K562 (cell line): ENCODE measurements around the gene SLC30A3. TPM values are rescaled to one million over a fixed set of nuclear protein-coding genes. Genes with fewer than 3 reads are reported as not detected.

ENCODE experiments used
- ATAC-seq: fragments of 200-7000 bp; cut with Tn5 transposase; 3 replicates; pipeline ENCODE4 v1.9.1; 2020; ENCODE audit warnings: moderate library complexity
- BruUV-seq: library from RNA; stranded (reverse); fragments of 400-500 nt; replicated peaks from 2 replicates; lab custom pipeline; 2021; lab: Mats Ljungman, UMichigan
- CTCF ChIA-PET: fragments of 300-600 bp; formaldehyde crosslinking; extraction: SDS; loops from one replicate; lab custom pipeline; 2021; ENCODE audit warnings: low intra/inter-chr PET ratio; lab: Yijun Ruan, JAX
- POLR2A ChIA-PET: fragments of 300-600, 350-650 bp; sonication (Branson Sonifier 250); formaldehyde crosslinking; extraction: SDS; loops from one replicate; lab custom pipeline; 2021; ENCODE audit warnings: antibody characterized with exemption, inconsistent platforms; lab: Yijun Ruan, JAX
- DNase-seq, 4 experiments: peaks; one replicate each; pipeline versions ENCODE4 v3.0.0 to v3.0.0-alpha.2; 2011 to 2018; ENCODE audit warnings: low spot score in 3 of 4, mixed read lengths in 3 of 4; ENCODE audit errors: extremely low read depth in 1 of 4
- FAIRE-seq: peaks from 2 replicates; lab custom pipeline; 2011; peaks lifted over from hg19 to GRCh38; lab: Jason Lieb, UNC
- H2AFZ ChIP-seq: 2 replicates; pipeline ENCODE4 v1.6.0; 2011; ENCODE audit warnings: low read depth, low read length, control low read depth, inconsistent platforms
- H3K27ac ChIP-seq: fragments of 200-600 bp; 3 replicates; pipeline ENCODE4 v1.8.0; 2011; ENCODE audit warnings: low read depth, mild to moderate bottlenecking, control low read depth, inconsistent platforms, low read length, moderate library complexity, mixed read lengths; ENCODE audit errors: extremely low read depth
- H3K27me3 ChIP-seq, 2 experiments: fragments of 300-600 bp in 1 of 2; 2 replicates in 1 of 2; 3 replicates in 1 of 2; pipeline versions ENCODE4 v1.6.0 to v1.8.0; 2011; ENCODE audit warnings: inconsistent platforms in 2 of 2, low read length in 2 of 2, mild to moderate bottlenecking in 1 of 2, mixed read lengths in 1 of 2, moderate library complexity in 1 of 2; ENCODE audit not compliant: control insufficient read depth in 2 of 2, insufficient read depth in 2 of 2
- H3K36me3 ChIP-seq: fragments of 300-600 bp; 3 replicates; pipeline ENCODE4 v1.8.0; 2011; ENCODE audit warnings: mild to moderate bottlenecking, low read length, inconsistent platforms; ENCODE audit not compliant: control insufficient read depth, insufficient read depth
- H3K4me1 ChIP-seq, 2 experiments: fragments of 200-600 bp in 1 of 2; replicated peaks in 1 of 2; 2 replicates in 1 of 2; 3 replicates in 1 of 2; pipeline versions ENCODE4 v1.5.1 to v1.8.0; 2011; ENCODE audit warnings: inconsistent platforms in 2 of 2, low read length in 2 of 2, mild to moderate bottlenecking in 1 of 2, mixed read lengths in 1 of 2, moderate library complexity in 1 of 2; ENCODE audit not compliant: control insufficient read depth in 2 of 2, insufficient read depth in 2 of 2
- H3K4me2 ChIP-seq: 2 replicates; pipeline ENCODE4 v1.6.1; 2011; ENCODE audit warnings: low read length, control low read depth, inconsistent platforms, mixed read lengths; ENCODE audit not compliant: insufficient read depth
- H3K4me3 ChIP-seq: fragments of 200-600 bp; sonication (generic), shearing (Covaris generic); 2 replicates; pipeline ENCODE4 v1.5.1; 2016; ENCODE audit warnings: control low read depth, inconsistent platforms
- H3K79me2 ChIP-seq: fragments of 200-600 bp; 3 replicates; pipeline ENCODE4 v1.8.0; 2011; ENCODE audit warnings: low read length, inconsistent platforms; ENCODE audit not compliant: control insufficient read depth, insufficient read depth
- H3K9ac ChIP-seq, 2 experiments: 2 replicates each; pipeline versions ENCODE4 v1.6.0 to v1.6.1; 2011; ENCODE audit warnings: low read depth in 2 of 2, low read length in 2 of 2, control low read depth in 1 of 2, inconsistent platforms in 1 of 2, mild to moderate bottlenecking in 1 of 2, mixed read lengths in 1 of 2; ENCODE audit not compliant: insufficient read depth in 1 of 2
- H3K9me1 ChIP-seq: one replicate; pipeline ENCODE4 v1.6.0; 2011; ENCODE audit warnings: inconsistent platforms, mild to moderate bottlenecking, low read length, moderate library complexity; ENCODE audit not compliant: control insufficient read depth, insufficient read depth
- H3K9me3 ChIP-seq: replicated peaks from 2 replicates; pipeline ENCODE4 v1.5.1; 2011; ENCODE audit warnings: low read depth, low read length, inconsistent platforms; ENCODE audit not compliant: control insufficient read depth, insufficient read depth
- H4K20me1 ChIP-seq: replicated peaks from 2 replicates; pipeline ENCODE4 v1.6.1; 2011; ENCODE audit warnings: low read length, inconsistent platforms, mixed read lengths; ENCODE audit not compliant: control insufficient read depth, insufficient read depth
- DACH1 ChIP-seq: fragments of 450-650 bp; IDR thresholded peaks from 2 replicates; pipeline ENCODE4 v1.6.1; 2018; ENCODE audit not compliant: partially characterized antibody
- FOXK2 ChIP-seq, 2 experiments: fragments of 450-650 bp; IDR thresholded peaks in 1 of 2; conservative IDR thresholded peaks in 1 of 2; 2 replicates each; pipeline ENCODE4 v1.6.1; 2016; ENCODE audit warnings: low read depth in 2 of 2, mild to moderate bottlenecking in 1 of 2
- GTF2B ChIP-seq: IDR thresholded peaks from 2 replicates; pipeline ENCODE4 v1.6.1; 2011; ENCODE audit not compliant: insufficient read length; ENCODE audit errors: extremely low read depth
- HNRNPL ChIP-seq: fragments of 200-400 bp; formaldehyde crosslinking; IDR thresholded peaks from 2 replicates; pipeline ENCODE4 v1.6.1; 2017; ENCODE audit warnings: low read depth, mild to moderate bottlenecking, low read length
- KDM2B ChIP-seq: fragments of 250-450 bp; sonication (Bioruptor Pico); IDR thresholded peaks from 2 replicates; pipeline ENCODE4 v1.8.0; 2021; ENCODE audit warnings: mild to moderate bottlenecking, moderate library complexity
- NCOR1 ChIP-seq: fragments of 450-650 bp; IDR thresholded peaks from 2 replicates; pipeline ENCODE4 v1.6.1; 2016; ENCODE audit warnings: mild to moderate bottlenecking, moderate library complexity
- NFXL1 ChIP-seq: fragments of 450-650 bp; formaldehyde crosslinking; IDR thresholded peaks from 2 replicates; pipeline ENCODE4 v1.4.0; 2021; ENCODE audit warnings: mild to moderate bottlenecking
- RCOR1 ChIP-seq, 2 experiments: IDR thresholded peaks; 2 replicates each; pipeline ENCODE4 v1.6.1; 2012; ENCODE audit warnings: low read depth in 2 of 2, low read length in 2 of 2, borderline replicate concordance in 1 of 2, improper control_type of control experiment in 1 of 2
- XRCC5 ChIP-seq: fragments of 200-400 bp; formaldehyde crosslinking; IDR thresholded peaks from 2 replicates; pipeline ENCODE4 v1.6.1; 2017; ENCODE audit warnings: low read depth, mild to moderate bottlenecking, low read length
- ZNF589 ChIP-seq: fragments of 200-800 bp; sonication (Bioruptor generic); IDR thresholded peaks from 2 replicates; pipeline ENCODE4 v1.6.1; 2016; ENCODE audit warnings: low read depth, missing genetic modification characterization, missing compliant biosample characterization
- ZNF668 ChIP-seq: fragments of 250-450 bp; sonication (Bioruptor Pico); IDR thresholded peaks from 2 replicates; pipeline ENCODE4 v1.8.0; 2022; ENCODE audit warnings: mild to moderate bottlenecking, inconsistent platforms
- WGBS: fragments of 100-300 bp; shearing (Covaris generic); methylation state at CpG from one replicate; pipeline ENCODE4 v1.1.6; 2016; ENCODE audit warnings: low coverage, mixed read lengths; ENCODE audit not compliant: insufficient coverage; ENCODE audit errors: missing lambda C conversion rate; 5-methylcytosine and 5-hydroxymethylcytosine counted together
- in situ Hi-C: fragments of 300-500 bp; cut with MboI; formaldehyde crosslinking; loops from 4 replicates; pipeline ENCODE4 v1.15.0; 2018; ENCODE audit warnings: inconsistent platforms, mixed read lengths
- intact Hi-C: fragments of 100-400 bp; cut with micrococcal nuclease; formaldehyde crosslinking; loops from 2 replicates; pipeline ENCODE4 v1.14.2; 2022
- polyA plus RNA-seq, 8 experiments: library from polyadenylated mRNA; depleted of rRNA in 4 of 8; stranded (reverse) in 5 of 8; unstranded in 3 of 8; fragments of >200 nt; fragmentation: Nextera tagmentation in 2 of 8; fragmentation: Illumina TruSeq in 1 of 8; extraction: Ambion mirVana in 2 of 8; extraction: Trizol in 1 of 8; gene quantifications; 2 replicates each; pipeline versions ENCODE4 v1.2.1 to v1.2.3, GENCODE V29; 2011 to 2014; ENCODE audit warnings: inconsistent platforms in 1 of 8, missing spikeins in 1 of 8
- total RNA-seq, 7 experiments: library from RNA; depleted of rRNA in 6 of 7; stranded (reverse); fragments of >200 nt in 6 of 7; fragmentation: Illumina TruSeq in 2 of 7; extraction: Trizol in 2 of 7; gene quantifications; 2 replicates each; pipeline versions ENCODE4 v1.2.1 to v1.2.3, GENCODE V29; 2011 to 2021; ENCODE audit warnings: low replicate concordance in 1 of 7
- TF ChIP-seq, protein P1 (sequence below): fragments of 250-450 bp; sonication (Bioruptor Pico); IDR thresholded peaks from 2 replicates; pipeline ENCODE4 v1.5.0; 2021; ENCODE audit warnings: mild to moderate bottlenecking, borderline replicate concordance
- TF ChIP-seq, protein P2 (sequence below): fragments of 250-450 bp; sonication (Bioruptor Pico); IDR thresholded peaks from 2 replicates; pipeline ENCODE4 v1.4.0; 2020; ENCODE audit warnings: mild to moderate bottlenecking

Gene SLC30A3
- total and polyA plus RNA-seq, 9 of the 15 experiments (the other 6 are each of a cell fraction or from before 2014, with no cell fraction given), result 0.03 to 2.7 (median 0.89) TPM; not detected in 1

DNA sequence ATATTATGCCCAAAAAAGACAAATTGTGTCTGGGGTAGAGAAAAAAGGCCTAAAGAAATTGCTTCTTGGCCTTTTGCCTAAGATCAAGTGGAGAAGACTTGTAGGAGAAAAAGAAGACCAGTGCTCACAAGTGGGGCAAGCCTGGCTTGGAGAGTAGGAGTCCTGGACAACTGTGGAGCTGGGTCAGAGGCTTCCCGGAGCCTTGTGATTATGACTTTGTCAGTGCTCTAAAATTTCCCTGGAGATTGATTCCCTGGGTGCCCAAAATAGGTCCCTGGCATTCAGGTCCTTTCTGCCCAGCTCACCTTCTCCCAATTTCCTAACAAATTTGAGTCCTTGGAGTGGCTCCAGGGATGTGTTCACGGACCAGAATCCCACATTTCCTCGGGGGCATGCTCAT lies 18.6 kb upstream of the SLC30A3 start:
- in situ Hi-C loops, result loop anchor here (5.0 kb wide), 1 partner anchor 184 kb away; no protein-coding TSS in a partner anchor
- FAIRE-seq, result no peak
- BruUV-seq, result no TSS peak

More for the DNA sequence above, 18.6 kb upstream of the SLC30A3 start:
- Histone ChIP-seq H3K79me2 (no peaks in the 10 kb centered on the region), H3K27ac (no peak overlapping the region), H3K4me2 (no peak overlapping the region), H2AFZ (no peak overlapping the region), H3K4me3 (no peak overlapping the region), H3K9me3 (no peaks in the 10 kb centered on the region), H3K9me1 (no peaks in the 10 kb centered on the region), H3K9ac (no peak overlapping the region), H4K20me1 (no peaks in the 10 kb centered on the region), H3K4me1 (peaks cover 6 to 17% of the 10 kb centered on the region in 2 experiments), H3K36me3 (no peaks in the 10 kb centered on the region), H3K27me3 (peaks cover 0 to 4% of the 10 kb centered on the region in 2 experiments; a peak in 1 of 5 replicates)
- no peak for TF ChIP-seq FOXK2 (conservative IDR thresholded peaks at IDR 0.05 in 1 of 2, IDR thresholded peaks at IDR 0.05 in 1 of 2; ENCODE audit: low read depth in 2 of 2)
- no peak for TF ChIP-seq NFXL1
- no peak for TF ChIP-seq ZNF668 (CRISPR knock-in tag)
- TF ChIP-seq NCOR1, result no peak
- no peak for TF ChIP-seq KDM2B (CRISPR knock-in tag)
- TF ChIP-seq, protein P1, sequence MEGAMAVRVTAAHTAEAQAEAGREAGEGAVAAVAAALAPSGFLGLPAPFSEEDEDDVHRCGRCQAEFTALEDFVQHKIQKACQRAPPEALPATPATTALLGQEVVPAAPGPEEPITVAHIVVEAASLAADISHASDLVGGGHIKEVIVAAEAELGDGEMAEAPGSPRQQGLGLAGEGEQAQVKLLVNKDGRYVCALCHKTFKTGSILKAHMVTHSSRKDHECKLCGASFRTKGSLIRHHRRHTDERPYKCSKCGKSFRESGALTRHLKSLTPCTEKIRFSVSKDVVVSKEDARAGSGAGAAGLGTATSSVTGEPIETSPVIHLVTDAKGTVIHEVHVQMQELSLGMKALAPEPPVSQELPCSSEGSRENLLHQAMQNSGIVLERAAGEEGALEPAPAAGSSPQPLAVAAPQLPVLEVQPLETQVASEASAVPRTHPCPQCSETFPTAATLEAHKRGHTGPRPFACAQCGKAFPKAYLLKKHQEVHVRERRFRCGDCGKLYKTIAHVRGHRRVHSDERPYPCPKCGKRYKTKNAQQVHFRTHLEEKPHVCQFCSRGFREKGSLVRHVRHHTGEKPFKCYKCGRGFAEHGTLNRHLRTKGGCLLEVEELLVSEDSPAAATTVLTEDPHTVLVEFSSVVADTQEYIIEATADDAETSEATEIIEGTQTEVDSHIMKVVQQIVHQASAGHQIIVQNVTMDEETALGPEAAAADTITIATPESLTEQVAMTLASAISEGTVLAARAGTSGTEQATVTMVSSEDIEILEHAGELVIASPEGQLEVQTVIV (CRISPR knock-in tag), result no peak
- TF ChIP-seq ZNF589, result no peak
- TF ChIP-seq DACH1, result no peak
- TF ChIP-seq XRCC5, result no peak
- TF ChIP-seq GTF2B, result no peak
- TF ChIP-seq, protein P2, sequence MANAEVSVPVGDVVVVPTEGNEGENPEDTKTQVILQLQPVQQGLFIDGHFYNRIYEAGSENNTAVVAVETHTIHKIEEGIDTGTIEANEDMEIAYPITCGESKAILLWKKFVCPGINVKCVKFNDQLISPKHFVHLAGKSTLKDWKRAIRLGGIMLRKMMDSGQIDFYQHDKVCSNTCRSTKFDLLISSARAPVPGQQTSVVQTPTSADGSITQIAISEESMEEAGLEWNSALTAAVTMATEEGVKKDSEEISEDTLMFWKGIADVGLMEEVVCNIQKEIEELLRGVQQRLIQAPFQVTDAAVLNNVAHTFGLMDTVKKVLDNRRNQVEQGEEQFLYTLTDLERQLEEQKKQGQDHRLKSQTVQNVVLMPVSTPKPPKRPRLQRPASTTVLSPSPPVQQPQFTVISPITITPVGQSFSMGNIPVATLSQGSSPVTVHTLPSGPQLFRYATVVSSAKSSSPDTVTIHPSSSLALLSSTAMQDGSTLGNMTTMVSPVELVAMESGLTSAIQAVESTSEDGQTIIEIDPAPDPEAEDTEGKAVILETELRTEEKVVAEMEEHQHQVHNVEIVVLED (CRISPR knock-in tag), result no peak
- TF ChIP-seq RCOR1 (IDR thresholded peaks at IDR 0.05; ENCODE audit: borderline replicate concordance in 1 of 2, low read depth in 2 of 2, low read length in 2 of 2), result no peak
- no peak for TF ChIP-seq HNRNPL
- no peak for DNase-seq
- CTCF ChIA-PET, result no interaction called here
- intact Hi-C loops, result loop anchor here (10.0 kb wide), 1 partner anchor 437 kb away; the partner anchor contains the start of gene DPYSL5
- ATAC-seq, result no peak
- POLR2A ChIA-PET, result interaction anchor here (0.6 to 1.3 kb wide), 6 partner anchors 10 to 664 kb away, joined by 3 to 6 read pairs (median 4); no protein-coding TSS in a partner anchor
- 25% methylated on average over 3 of the region's 3 CpGs for WGBS
